Stimulated activated CD4-positive, alpha-beta T cell treated with anti-CD3 and anti-CD28 coated beads, Interleukin-4, amount 100 ng/mL, for 24 hours (primary cell): ENCODE measurements around the gene NPM1.
A peak's percentile ranks its signal among the peaks of the same experiment; 100 is the strongest.
"Not testable (repeated sequence)": the region's sequence is repeated elsewhere in the genome, so short reads cannot be mapped to it uniquely, and the experiment has no call there.

ENCODE experiments used
- DNase-seq: peaks from one replicate; pipeline ENCODE4 v3.0.0-alpha.2; 2020

Gene NPM1

DNA sequence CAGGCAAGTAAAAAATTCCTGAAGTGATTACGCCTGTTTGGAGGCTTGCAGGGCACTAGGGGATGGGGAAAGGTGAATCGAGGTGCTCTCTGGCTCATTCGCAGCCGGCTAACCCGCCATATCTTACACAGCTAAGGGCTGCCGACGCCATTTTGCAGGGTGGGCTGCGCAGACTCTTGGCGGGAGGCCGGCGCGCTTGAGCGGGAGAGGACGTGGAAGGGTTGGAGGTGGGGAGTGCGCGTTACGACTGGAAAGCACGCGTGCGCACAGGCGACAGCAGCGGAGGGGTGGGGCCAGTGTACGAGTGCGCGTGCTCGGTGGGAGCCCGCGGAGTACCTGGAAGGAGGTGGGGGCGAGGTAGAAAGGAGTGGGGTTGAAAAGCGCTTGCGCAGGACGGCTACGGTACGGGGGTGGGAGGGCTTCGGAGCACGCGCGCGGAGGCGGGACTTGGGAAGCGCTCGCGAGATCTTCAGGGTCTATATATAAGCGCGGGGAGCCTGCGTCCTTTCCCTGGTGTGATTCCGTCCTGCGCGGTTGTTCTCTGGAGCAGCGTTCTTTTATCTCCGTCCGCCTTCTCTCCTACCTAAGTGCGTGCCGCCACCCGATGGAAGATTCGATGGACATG is at the start of gene NPM1:
TSS of gene NPM1 (plus strand) at position 505 of the 625 bp plus-strand sequence. CDS start at position 605, 100 bp downstream.
- peak; percentile 98 for DNase-seq

DNA sequence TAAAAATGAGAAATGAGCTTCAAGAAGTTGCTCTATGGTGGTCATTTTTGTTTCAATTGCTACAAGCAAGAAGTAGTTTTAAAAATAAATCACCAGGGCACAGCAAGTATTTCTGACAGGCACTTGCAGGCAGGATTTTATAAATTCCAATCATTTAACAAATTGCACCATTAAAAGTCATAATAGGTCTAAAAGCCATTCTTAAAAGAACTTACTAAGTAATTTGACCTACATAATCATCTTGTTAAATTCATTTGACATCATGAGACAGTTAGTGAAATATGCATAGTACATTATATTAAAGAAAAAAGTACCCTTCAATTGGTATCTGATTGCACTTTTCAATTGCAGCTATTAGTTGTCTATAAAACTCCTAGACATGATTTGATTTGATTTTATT is 47.6 kb upstream of the NPM1 start:
- no peak for DNase-seq

DNA sequence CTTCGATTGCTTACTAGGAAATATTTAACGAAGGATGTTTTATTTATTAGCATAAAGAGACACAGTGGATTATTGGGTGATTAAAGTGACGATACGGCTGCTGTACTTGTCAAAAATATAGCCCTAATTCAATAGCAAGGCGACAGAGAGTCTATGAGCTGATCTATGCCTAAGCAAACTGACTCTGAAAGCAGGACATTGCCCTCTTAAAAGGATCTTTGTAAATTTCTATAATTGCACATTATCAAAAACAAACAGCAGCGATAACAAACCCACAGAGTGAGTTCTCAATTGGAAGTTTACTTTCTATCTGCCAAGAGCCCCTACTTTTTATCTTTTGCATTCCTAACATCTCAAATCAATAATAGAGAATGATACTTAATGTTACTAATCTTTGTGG is 47.2 kb upstream of the NPM1 start:
- DNase-seq, result no peak

DNA sequence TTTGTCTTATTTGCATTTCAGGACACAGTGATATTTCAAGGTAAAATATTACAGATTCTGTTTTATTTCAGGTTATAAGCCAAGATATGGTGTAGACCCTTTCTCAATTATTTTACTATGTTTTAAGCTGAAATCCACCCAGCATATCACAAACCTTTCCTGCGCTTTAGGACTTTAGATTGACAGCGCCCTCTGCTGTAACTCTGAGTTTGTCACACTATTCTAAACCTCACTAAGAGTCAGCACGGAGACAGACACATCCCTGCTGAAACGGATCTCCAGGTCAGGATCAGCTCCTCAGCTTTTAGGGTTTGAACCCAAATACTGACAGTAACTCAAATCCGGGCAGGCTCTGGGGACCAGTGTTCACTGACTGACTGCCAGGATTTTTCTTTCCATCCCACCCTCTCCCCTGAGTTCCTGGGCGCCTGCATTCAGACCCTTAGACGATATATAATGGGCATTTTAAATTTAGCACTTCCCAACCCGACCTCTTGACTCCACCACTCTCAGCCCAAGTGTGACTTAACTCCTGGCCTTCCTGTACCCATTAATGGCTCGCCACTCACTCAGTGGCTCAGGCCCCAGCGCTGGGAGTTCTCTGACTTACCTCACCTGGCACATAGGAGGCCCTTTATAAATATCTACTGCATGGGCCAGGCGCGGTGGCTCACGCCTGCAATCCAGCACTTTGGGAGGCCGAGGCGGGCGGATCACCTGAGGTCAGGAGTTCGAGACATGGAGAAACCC is 45.1 kb upstream of the NPM1 start:
- peak; percentile 41 for DNase-seq

DNA sequence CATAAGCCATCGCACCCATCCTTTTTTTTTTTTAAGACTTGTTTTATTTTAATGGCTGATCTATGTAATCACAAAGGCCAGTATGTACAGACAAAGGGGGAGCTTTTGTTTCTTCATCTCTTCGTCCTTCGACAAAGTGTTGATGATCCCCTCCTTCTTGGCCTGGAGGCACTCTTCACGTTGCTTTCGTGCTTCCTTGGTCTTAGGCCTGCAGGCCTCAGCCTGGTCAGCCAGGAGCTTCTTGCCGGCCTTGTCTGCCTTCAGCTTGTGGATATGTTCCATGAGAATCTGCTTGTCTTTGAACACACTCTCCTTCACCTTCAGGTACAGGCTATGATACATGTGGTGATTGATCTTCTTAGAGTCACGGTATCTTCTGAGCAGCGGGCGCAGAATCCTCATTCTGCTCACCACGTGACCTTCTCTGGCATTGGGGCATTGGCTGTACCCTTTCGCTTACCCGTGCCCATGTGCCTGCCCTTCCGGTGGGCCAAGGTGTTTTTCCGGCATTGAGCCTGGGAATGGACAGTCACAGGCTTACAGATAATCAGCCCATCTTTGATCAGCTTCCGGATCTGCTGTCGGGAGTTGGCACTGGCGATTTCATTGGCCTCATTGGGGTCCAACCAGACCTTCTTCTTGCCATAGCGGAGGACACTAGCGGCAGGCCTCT is 42.6 kb upstream of the NPM1 start:
- DNase-seq, result no peak

GRCh38 chr5:171351536-171352073 is 36.0 kb upstream of the NPM1 start:
- DNase-seq, result no peak

DNA sequence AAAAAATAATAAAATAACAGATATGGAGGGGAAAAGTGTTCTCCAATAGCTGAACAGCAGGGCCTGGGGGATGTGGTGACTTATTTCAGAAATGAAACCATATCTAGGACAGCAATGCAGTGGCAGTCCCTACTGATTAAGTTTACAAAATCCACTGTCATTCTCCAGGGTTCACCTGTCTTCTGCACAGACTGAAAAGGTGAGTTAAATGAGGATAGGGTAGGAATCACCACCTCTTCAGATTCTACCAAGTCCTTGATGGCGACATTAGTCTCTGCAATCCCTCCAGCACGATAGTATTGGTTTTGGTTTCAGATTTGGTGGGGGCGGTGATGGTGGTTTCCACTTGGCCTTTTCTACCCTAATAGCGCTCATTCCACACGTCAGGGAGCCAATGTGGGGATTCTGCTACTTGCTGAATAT is 32.3 kb upstream of the NPM1 start:
- peak; percentile 39 for DNase-seq

DNA sequence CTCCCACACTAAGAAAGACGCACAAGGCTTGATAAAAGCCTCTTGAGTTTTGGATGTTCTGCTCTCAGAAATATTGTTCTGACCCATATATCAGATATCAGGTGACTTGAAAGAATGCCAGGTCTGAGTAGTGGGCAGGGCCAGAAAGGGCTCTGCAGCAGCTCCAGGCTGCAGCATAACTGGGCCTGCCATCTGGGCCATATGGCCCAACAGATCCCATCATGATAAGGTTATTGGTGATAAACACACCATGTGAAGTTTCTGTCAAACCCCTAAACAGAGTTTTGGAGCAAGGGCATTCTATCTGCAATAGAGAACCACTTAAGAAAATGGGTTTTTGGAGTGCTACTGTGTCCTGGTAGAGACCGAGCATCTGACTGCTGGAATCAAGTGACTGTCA is 29.8 kb upstream of the NPM1 start:
- DNase-seq, result no peak

DNA sequence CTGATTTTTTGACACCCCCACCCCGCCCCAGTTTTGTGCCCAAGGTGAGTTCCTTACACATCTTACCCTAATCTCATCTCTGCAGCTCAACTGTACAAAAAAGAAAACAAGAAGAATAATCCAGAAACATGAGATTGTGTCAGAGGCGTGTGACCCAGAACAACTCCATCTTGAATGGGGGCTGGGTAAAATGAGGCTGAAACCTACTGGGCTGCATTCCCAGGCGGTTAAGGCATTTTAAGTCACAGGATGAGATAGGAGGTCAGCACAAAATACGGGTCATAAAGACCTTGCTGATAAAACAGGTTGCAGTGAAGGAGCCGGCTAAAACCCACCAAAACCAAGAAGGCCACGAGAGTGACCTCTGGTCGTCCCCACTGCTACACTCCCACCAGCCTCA is 26.5 kb upstream of the NPM1 start:
- DNase-seq, result not testable (repeated sequence)

DNA sequence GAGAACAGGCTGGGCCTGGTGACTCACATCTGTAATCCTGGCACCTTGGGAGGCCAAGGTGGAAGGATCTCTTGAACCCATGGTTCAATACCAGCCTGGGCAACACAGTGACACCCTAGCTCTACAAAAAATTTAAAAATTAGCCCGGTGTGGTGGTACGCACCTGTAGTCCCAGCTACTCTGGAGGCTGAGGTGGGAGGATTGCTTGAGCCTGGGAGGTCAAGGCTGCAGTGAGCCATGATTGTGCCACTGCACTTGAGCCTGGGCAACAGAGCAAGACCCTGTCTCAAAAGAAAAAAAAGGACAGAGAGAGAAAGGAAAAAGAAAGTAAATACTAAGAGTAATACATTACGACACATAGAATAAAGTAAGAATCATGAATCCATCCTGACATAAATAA is 24.4 kb upstream of the NPM1 start:
- DNase-seq, result not testable (repeated sequence)

- no peak for DNase-seq
Measured at GRCh38 chr5:171363846-171364245, 23.8 kb upstream of the NPM1 start.

DNA sequence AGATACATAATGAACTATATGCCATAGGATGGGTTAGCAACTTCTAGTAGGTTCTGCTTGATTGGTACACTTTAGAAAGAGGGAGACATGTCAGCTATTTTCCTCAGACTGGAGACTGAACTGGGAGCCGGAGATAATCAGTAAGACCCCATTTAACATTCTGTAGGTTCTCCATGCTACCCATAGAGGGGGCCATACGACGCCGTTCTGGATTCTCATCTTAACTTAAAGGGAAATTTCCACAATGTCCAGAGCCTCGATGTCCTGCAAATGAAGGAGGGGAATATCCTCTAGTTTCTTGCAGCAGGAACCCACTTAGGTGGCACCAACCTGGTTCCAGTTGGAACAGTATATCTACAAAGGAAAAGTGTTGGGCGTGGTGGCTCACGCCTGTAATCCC is 22.3 kb upstream of the NPM1 start:
- no peak for DNase-seq

DNA sequence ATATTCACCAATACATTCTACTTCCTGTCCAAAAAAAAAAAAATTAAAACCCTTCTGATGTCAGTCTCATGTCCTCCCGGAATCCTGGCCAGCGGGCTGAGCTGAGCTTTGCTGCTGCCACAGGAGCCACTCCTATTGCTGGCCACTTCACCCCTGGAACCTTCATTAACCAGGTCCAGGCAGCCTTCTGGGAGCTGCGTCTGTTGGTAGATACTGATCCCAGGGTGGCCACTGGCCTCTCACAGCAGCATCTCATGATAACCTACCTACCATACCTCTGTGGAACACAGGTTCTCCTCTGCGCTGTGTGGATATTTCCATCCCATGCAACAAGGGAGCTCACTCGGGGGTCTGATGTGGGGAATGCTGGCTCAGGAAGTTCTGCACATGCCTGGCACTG is 21.0 kb upstream of the NPM1 start:
- no peak for DNase-seq

- DNase-seq, result no peak
Measured at GRCh38 chr5:171367424-171368370, 20.0 kb upstream of the NPM1 start.

GRCh38 chr5:171369056-171369455 is 18.6 kb upstream of the NPM1 start:
- DNase-seq, result no peak

DNA sequence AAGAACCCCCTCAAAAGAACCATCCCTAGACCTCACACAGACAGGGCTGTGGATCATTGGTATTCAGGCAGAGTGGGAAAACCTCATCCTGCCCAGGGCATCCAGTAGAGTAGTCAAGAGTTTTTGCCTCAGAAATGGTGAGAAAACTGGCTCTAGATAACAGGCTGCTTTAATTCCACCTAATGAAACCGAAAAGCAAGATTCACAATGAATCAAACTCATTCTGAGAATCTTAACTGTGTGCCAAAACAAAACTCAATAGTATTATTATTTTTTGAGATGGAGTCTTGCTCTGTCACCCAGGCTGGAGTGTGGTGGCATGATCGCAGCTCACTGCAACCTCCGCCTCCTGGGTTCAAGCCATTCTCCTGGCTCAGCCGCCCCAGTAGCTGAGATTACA is 17.8 kb upstream of the NPM1 start:
- no peak for DNase-seq

- DNase-seq, result not testable (repeated sequence)
Measured at GRCh38 chr5:171370881-171371280, 16.8 kb upstream of the NPM1 start.

GRCh38 chr5:171371326-171371725 is 16.3 kb upstream of the NPM1 start:
- DNase-seq, result no peak

GRCh38 chr5:171379961-171380360 is 7.7 kb upstream of the NPM1 start:
- DNase-seq, result no peak

DNA sequence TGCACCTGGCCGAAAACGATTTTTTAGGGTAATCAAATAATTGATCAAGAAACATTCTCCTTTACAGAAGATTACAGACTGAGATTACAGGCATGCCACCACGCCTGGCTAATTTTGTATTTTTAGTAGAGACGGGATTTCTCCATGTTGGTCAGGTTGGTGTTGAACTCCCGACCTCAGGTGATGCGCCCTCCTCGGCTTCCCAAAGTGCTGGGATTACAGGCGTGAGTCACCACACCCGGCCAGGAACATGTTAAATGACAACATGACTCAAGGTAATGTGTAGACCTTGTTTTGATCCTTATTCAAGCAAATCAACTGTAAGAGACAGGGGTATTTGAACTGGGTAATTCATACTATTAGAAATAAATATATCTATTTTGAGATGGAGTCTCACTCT is 3.2 kb upstream of the NPM1 start:
- not testable (repeated sequence) for DNase-seq

DNA sequence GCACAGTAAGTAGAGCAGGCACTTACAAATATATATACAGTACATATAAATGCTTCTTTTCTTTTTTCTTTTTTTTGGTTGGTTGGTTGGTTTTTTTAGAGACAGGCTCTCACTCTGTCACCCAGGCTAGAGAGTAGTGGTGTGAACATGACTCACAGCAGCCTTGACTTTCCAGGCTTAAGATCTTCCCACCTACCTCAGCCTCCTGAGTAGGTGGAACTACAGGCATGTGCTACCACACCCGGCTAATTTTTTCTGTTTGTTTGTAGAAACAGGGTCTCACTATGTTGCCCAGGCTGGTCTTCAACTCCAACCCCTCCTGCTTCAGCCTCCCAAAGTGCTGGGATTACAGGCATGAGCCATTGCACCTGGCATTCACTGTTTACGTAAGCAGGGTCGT is 2.6 kb upstream of the NPM1 start:
- peak; percentile 49 for DNase-seq

- DNase-seq, result no peak
Measured at GRCh38 chr5:171386006-171386671, 1.5 kb upstream of the NPM1 start.
